CD14-positive monocyte (primary cell): ENCODE data around the gene SELENOO. TPM values are rescaled to one million over a fixed set of nuclear protein-coding genes. Genes with fewer than 3 reads are reported as not detected.
A peak's percentile ranks its signal among the peaks of the same experiment; 100 is the strongest.

ENCODE experiments used
- DNase-seq, 3 donors: peaks; one replicate each; pipeline ENCODE4 v3.0.0-alpha.2; 2011 to 2022
- H2AFZ ChIP-seq: 2 replicates; pipeline ENCODE4 v1.6.0; 2012; ENCODE audit warnings: mild to moderate bottlenecking, low read depth, low read length, inconsistent platforms; ENCODE audit not compliant: insufficient read depth, poor library complexity, severe bottlenecking
- H3K27ac ChIP-seq, 2 donors: 1 replicate in 1 of 2; 2 replicates in 1 of 2; pipeline ENCODE4 v1.5.1; 2012 to 2013; ENCODE audit warnings: low read length in 2 of 2, control low read depth in 1 of 2, inconsistent platforms in 1 of 2, low read depth in 1 of 2, mild to moderate bottlenecking in 1 of 2
- H3K27me3 ChIP-seq, 2 donors: one replicate each; pipeline versions ENCODE4 v1.6.0 to v1.6.1; 2011 to 2013; ENCODE audit warnings: low read length in 2 of 2; ENCODE audit not compliant: control insufficient read depth in 2 of 2, insufficient read depth in 2 of 2
- H3K36me3 ChIP-seq, 2 donors: replicated peaks in 1 of 2; 1 replicate in 1 of 2; 2 replicates in 1 of 2; pipeline versions ENCODE4 v1.5.1 to v1.6.1; 2012 to 2013; ENCODE audit warnings: low read length in 2 of 2, control low read depth in 1 of 2, inconsistent platforms in 1 of 2, mild to moderate bottlenecking in 1 of 2; ENCODE audit not compliant: insufficient read depth in 2 of 2, control insufficient read depth in 1 of 2
- H3K4me1 ChIP-seq, 2 donors: 1 replicate in 1 of 2; 2 replicates in 1 of 2; pipeline versions ENCODE4 v1.5.1 to v1.6.1; 2012 to 2013; ENCODE audit warnings: low read length in 2 of 2, control low read depth in 1 of 2, inconsistent platforms in 1 of 2, mild to moderate bottlenecking in 1 of 2, moderate library complexity in 1 of 2; ENCODE audit not compliant: insufficient read depth in 2 of 2, control insufficient read depth in 1 of 2
- H3K4me2 ChIP-seq: replicated peaks from 2 replicates; pipeline ENCODE3; 2012; ENCODE audit warnings: low read length, moderate library complexity, mild to moderate bottlenecking; ENCODE audit not compliant: poor library complexity, severe bottlenecking; ENCODE audit errors: extremely low read depth
- H3K4me3 ChIP-seq, 3 experiments: fragments of 200-600 bp in 1 of 3; sonication (generic) in 1 of 3; replicated peaks in 1 of 3; 1 replicate in 2 of 3; 2 replicates in 1 of 3; pipeline ENCODE4 v1.5.1; 2011 to 2013; ENCODE audit warnings: low read length in 3 of 3, mild to moderate bottlenecking in 3 of 3, control low read depth in 2 of 3, low read depth in 2 of 3, inconsistent platforms in 1 of 3, moderate library complexity in 1 of 3
- H3K79me2 ChIP-seq: 2 replicates; pipeline ENCODE4 v1.6.0; 2012; ENCODE audit warnings: mild to moderate bottlenecking, control low read depth, inconsistent platforms, low read length, moderate library complexity; ENCODE audit not compliant: insufficient read depth
- H3K9ac ChIP-seq: 2 replicates; pipeline ENCODE4 v1.6.0; 2017; ENCODE audit warnings: low read length, mild to moderate bottlenecking; ENCODE audit not compliant: insufficient read depth, poor library complexity, severe bottlenecking
- H3K9me3 ChIP-seq, 2 donors: replicated peaks in 1 of 2; 1 replicate in 1 of 2; 2 replicates in 1 of 2; pipeline versions ENCODE4 v1.5.1 to v1.6.1; 2012 to 2013; ENCODE audit warnings: low read length in 2 of 2, control low read depth in 1 of 2; ENCODE audit not compliant: control insufficient read depth in 1 of 2, insufficient read depth in 1 of 2
- H4K20me1 ChIP-seq: 2 replicates; pipeline ENCODE4 v1.6.0; 2012; ENCODE audit warnings: mild to moderate bottlenecking, low read length, control low read depth, moderate library complexity; ENCODE audit not compliant: insufficient read depth
- H3K27ac Mint-ChIP-seq, 7 donors: one replicate each; pipeline ENCODE4 v1.8.0; 2020; ENCODE audit warnings: mild to moderate bottlenecking in 7 of 7, mixed read lengths in 7 of 7, moderate library complexity in 6 of 7, inconsistent platforms in 2 of 7
- H3K27me3 Mint-ChIP-seq, 3 donors: one replicate each; pipeline ENCODE4 v1.8.0; 2021 to 2022; ENCODE audit warnings: low read depth in 3 of 3, mild to moderate bottlenecking in 3 of 3, mixed read lengths in 3 of 3, moderate library complexity in 3 of 3, inconsistent platforms in 1 of 3
- H3K36me3 Mint-ChIP-seq, 2 donors: one replicate each; pipeline ENCODE4 v1.8.0; 2020; ENCODE audit warnings: mixed read lengths in 2 of 2, inconsistent platforms in 1 of 2, mild to moderate bottlenecking in 1 of 2
- H3K4me1 Mint-ChIP-seq: one replicate; pipeline ENCODE4 v1.8.0; 2020; ENCODE audit warnings: mild to moderate bottlenecking, mixed read lengths
- H3K4me3 Mint-ChIP-seq, 2 donors: one replicate each; pipeline ENCODE4 v1.8.0; 2020; ENCODE audit warnings: mild to moderate bottlenecking in 2 of 2, mixed read lengths in 2 of 2, moderate library complexity in 1 of 2
- H3K9me3 Mint-ChIP-seq, 7 donors: one replicate each; pipeline ENCODE4 v1.8.0; 2020 to 2022; ENCODE audit warnings: mixed read lengths in 7 of 7, mild to moderate bottlenecking in 6 of 7, moderate library complexity in 6 of 7, inconsistent platforms in 2 of 7
- WGBS: methylation state at CpG from one replicate; pipeline ENCODE4 v1.1.5; 2013; ENCODE audit warnings: missing lambda C conversion rate; ENCODE audit not compliant: insufficient coverage; 5-methylcytosine and 5-hydroxymethylcytosine counted together
- intact Hi-C, 2 donors: fragments of 100-400 bp; cut with micrococcal nuclease; formaldehyde crosslinking; loops; one replicate each; pipeline versions ENCODE4 v1.15.0 to v1.15.1; 2023
- polyA plus RNA-seq, 3 donors: library from polyadenylated mRNA; depleted of rRNA in 1 of 3; unstranded in 2 of 3; stranded (reverse) in 1 of 3; fragments of 300-500 nt in 2 of 3; fragments of >200 nt in 1 of 3; fragmentation: Illumina TruSeq in 2 of 3; gene quantifications; 1 replicate in 2 of 3; 2 replicates in 1 of 3; pipeline ENCODE4 v1.2.3, GENCODE V29; 2012 to 2021
- TF ChIP-seq, protein P1 (sequence below): fragments of 200-600 bp; IDR thresholded peaks from one replicate; pipeline ENCODE4 v1.8.0; 2022; ENCODE audit warnings: antibody characterized with exemption, mild to moderate bottlenecking

The SELENOO gene
- polyA plus RNA-seq, 3 donors: 2.7 to 76.9 (median 8.7) TPM

DNA sequence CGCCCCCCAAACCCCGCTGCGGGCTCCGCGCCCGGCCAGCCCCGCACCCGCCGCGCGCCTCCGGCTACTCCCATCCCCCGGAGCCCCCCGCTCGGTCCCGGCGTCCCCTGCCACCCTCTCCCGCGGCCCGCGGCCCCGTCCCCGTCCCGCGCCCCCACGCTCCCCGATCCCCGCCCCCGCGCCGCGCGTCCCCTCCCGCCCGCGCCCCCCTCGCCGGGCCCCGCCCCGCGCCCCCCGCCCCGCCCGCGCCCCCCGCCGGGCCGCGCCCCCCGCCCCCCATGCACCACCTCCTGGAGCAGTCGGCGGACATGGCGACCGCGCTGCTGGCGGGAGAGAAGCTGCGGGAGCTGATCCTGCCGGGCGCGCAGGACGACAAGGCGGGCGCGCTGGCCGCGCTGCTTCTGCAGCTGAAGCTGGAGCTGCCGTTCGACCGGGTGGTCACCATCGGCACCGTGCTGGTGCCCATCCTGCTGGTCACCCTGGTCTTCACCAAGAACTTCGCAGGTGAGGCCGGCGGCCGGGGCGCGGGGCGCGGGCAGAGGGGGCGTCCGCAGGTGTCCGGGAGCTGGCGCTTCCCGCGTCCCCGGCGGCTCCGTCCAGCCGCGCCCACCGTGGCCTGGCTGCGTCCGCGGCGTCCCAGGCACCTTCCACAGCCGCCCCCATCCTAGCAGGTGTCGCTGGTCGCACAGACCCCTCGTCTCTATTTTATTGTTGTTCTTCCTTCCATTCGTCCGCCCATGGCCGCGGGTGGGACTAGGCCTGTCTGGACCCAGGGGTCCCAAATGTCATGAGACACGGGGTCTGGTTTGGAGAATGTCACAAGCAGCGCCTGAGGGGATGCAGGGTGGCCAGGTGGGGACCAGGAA, 30.1 kb upstream of the SELENOO start, which contains the start of gene PANX2:
PANX2 (plus strand) TSS at position 279 of the 866 bp plus-strand sequence; CDS start at position 279, 0 bp downstream.
- Histone ChIP-seq H3K27ac (no peak within 1 kb of the TSS), H2AFZ (no peak within 1 kb of the TSS)
- peak within 1 kb of the TSS in 2 of 7 donors; percentile 3 to 40 for H3K27ac Mint-ChIP-seq

More for the DNA sequence above, 30.1 kb upstream of the SELENOO start, which contains the start of gene PANX2:
- peak within 1 kb of the TSS; percentile 27 for H3K9ac ChIP-seq
- no peak for DNase-seq
- intact Hi-C loops: loop anchor here in 1 of 2 donors (5.0 kb wide), 1 partner anchor 37 kb away; no protein-coding TSS in a partner anchor
- no peaks in the 10 kb centered on the region for H3K36me3 ChIP-seq
- TF ChIP-seq, protein P1, sequence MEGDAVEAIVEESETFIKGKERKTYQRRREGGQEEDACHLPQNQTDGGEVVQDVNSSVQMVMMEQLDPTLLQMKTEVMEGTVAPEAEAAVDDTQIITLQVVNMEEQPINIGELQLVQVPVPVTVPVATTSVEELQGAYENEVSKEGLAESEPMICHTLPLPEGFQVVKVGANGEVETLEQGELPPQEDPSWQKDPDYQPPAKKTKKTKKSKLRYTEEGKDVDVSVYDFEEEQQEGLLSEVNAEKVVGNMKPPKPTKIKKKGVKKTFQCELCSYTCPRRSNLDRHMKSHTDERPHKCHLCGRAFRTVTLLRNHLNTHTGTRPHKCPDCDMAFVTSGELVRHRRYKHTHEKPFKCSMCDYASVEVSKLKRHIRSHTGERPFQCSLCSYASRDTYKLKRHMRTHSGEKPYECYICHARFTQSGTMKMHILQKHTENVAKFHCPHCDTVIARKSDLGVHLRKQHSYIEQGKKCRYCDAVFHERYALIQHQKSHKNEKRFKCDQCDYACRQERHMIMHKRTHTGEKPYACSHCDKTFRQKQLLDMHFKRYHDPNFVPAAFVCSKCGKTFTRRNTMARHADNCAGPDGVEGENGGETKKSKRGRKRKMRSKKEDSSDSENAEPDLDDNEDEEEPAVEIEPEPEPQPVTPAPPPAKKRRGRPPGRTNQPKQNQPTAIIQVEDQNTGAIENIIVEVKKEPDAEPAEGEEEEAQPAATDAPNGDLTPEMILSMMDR: no peak
- H3K4me1 ChIP-seq: peaks cover 13 to 33% of the 10 kb centered on the region in 2 donors
- no peaks in the 10 kb centered on the region for H3K79me2 ChIP-seq
- peaks cover 28% of the 10 kb centered on the region for H3K4me1 Mint-ChIP-seq
- H3K4me2 ChIP-seq: peak within 1 kb of the TSS; percentile 68
- peaks cover 38 to 68% (median 38%) of the 10 kb centered on the region in 3 donors for H3K27me3 Mint-ChIP-seq
- peak within 1 kb of the TSS; percentile 7 to 62 (median 14) for H3K4me3 ChIP-seq
- no peaks in the 10 kb centered on the region for H3K9me3 ChIP-seq
- 15% methylated on average over 67 of the region's 105 CpGs for WGBS
- H3K9me3 Mint-ChIP-seq: peaks cover 2 to 18% (median 4%) of the 10 kb centered on the region in 7 donors
- H3K27me3 ChIP-seq: peaks cover 8 to 33% of the 10 kb centered on the region in 2 donors
- peak within 1 kb of the TSS; percentile 78 to 87 for H3K4me3 Mint-ChIP-seq
- no peaks in the 10 kb centered on the region for H4K20me1 ChIP-seq
- H3K36me3 Mint-ChIP-seq: peaks cover 4 to 6% of the 10 kb centered on the region in 2 donors
